Neural progenitor cell (in vitro differentiated cells): ENCODE measurements around the gene VTI1A.

Source experiments
- CTCF ChIP-seq: fragments of 200-600 bp; sonication (generic); IDR thresholded peaks from 2 replicates; pipeline ENCODE4 v1.5.1; 2017; ENCODE audit warnings: antibody characterized with exemption, mild to moderate bottlenecking
- EZH2 ChIP-seq: fragments of 200-600 bp; sonication (generic); IDR thresholded peaks from 2 replicates; pipeline ENCODE4 v1.6.1; 2017; ENCODE audit warnings: antibody characterized with exemption, mild to moderate bottlenecking, moderate library complexity
- EZH2phosphoT487 ChIP-seq: fragments of 200-600 bp; sonication (generic); IDR thresholded peaks from 2 replicates; pipeline ENCODE4 v1.6.1; 2017; ENCODE audit warnings: antibody characterized with exemption

- TF ChIP-seq CTCF (no peak), EZH2 (no peak), EZH2phosphoT487 (no peak)
Measured at GRCh38 chr10:112412696-112413095, 34.3 kb upstream of the VTI1A start.
